SK-N-SH treated with all-trans-retinoic acid at 6 μM for 48 hours (cell line): Measurements from ENCODE around the gene TRMT1.

ENCODE experiments used
- ARNTL ChIP-seq: fragments of 450-650 bp; formaldehyde crosslinking; IDR thresholded peaks from 2 replicates; pipeline ENCODE4 v1.5.0; 2020; ENCODE audit warnings: low read depth, mild to moderate bottlenecking, moderate library complexity, borderline replicate concordance
- ESRRG ChIP-seq: fragments of 250-450 bp; sonication (Bioruptor Pico); IDR thresholded peaks from 2 replicates; pipeline ENCODE4 v1.6.1; 2021; ENCODE audit warnings: mild to moderate bottlenecking
- GLIS3 ChIP-seq: fragments of 250-450 bp; sonication (Bioruptor Pico); IDR thresholded peaks from 2 replicates; pipeline ENCODE4 v1.5.0; 2020; ENCODE audit warnings: mild to moderate bottlenecking, moderate library complexity
- RARB ChIP-seq: fragments of 250-450 bp; sonication (Bioruptor Pico); IDR thresholded peaks from 2 replicates; pipeline ENCODE4 v1.8.0; 2021; ENCODE audit warnings: mild to moderate bottlenecking, moderate library complexity
- SNAI2 ChIP-seq: fragments of 250-450 bp; sonication (Bioruptor Pico); IDR thresholded peaks from 2 replicates; pipeline ENCODE4 v1.5.0; 2020; ENCODE audit warnings: mild to moderate bottlenecking, moderate library complexity
- TCF4 ChIP-seq: fragments of 250-450 bp; sonication (Bioruptor Pico); IDR thresholded peaks from 2 replicates; pipeline ENCODE4 v1.8.0; 2021; ENCODE audit warnings: mild to moderate bottlenecking, moderate library complexity, borderline replicate concordance
- ZC3H10 ChIP-seq: fragments of 250-450 bp; sonication (Bioruptor Pico); IDR thresholded peaks from 2 replicates; pipeline ENCODE4 v1.5.1; 2021; ENCODE audit warnings: mild to moderate bottlenecking, moderate library complexity
- ZFP3 ChIP-seq: fragments of 250-450 bp; sonication (Bioruptor Pico); IDR thresholded peaks from 2 replicates; pipeline ENCODE4 v1.5.0; 2020; ENCODE audit warnings: mild to moderate bottlenecking, moderate library complexity
- ZFP30 ChIP-seq: fragments of 450-650 bp; formaldehyde crosslinking; IDR thresholded peaks from 2 replicates; pipeline ENCODE4 v1.5.0; 2022; ENCODE audit warnings: mild to moderate bottlenecking, moderate library complexity
- ZNF70 ChIP-seq: fragments of 450-650 bp; formaldehyde crosslinking; IDR thresholded peaks from 2 replicates; pipeline ENCODE4 v1.5.0; 2020; ENCODE audit warnings: mild to moderate bottlenecking, moderate library complexity
- ZNF8 ChIP-seq: fragments of 450-650 bp; formaldehyde crosslinking; IDR thresholded peaks from 2 replicates; pipeline ENCODE4 v1.5.0; 2020; ENCODE audit warnings: mild to moderate bottlenecking, moderate library complexity
- TF ChIP-seq, protein P1 (sequence below): fragments of 250-450 bp; sonication (Bioruptor Pico); IDR thresholded peaks from 2 replicates; pipeline ENCODE4 v1.5.1; 2020; ENCODE audit warnings: low read depth, mild to moderate bottlenecking, moderate library complexity
- TF ChIP-seq, protein P2 (sequence below): fragments of 250-450 bp; sonication (Bioruptor Pico); IDR thresholded peaks from 2 replicates; pipeline ENCODE4 v1.8.0; 2020; ENCODE audit warnings: mild to moderate bottlenecking, moderate library complexity, borderline replicate concordance
- TF ChIP-seq, protein P3 (sequence below): fragments of 250-450 bp; sonication (Bioruptor Pico); IDR thresholded peaks from 2 replicates; pipeline ENCODE4 v1.5.0; 2020; ENCODE audit warnings: mild to moderate bottlenecking, moderate library complexity

DNA sequence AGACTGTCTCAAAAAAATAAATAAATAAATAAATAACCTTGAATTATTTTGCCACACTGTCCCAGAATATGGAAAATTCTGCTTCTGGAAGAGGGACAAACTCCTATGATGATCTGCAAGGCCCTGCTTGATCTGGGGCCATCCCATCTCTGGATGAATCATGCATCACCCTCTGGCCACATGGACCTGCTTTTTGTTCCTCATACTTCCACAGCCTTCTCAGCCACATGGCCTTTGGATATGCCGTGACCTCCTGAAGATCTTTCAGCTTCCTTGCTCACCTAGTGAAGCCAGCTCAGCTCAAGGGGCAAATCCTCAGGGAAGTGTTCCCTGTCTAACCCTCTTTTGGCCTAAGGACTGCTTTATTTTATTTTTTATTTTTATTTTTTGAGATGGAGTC lies 44.0 kb upstream of the TRMT1 start:
- TF ChIP-seq ZC3H10 (CRISPR knock-in tag) = no peak
- no peak for TF ChIP-seq SNAI2 (CRISPR knock-in tag)
- no peak for TF ChIP-seq ZNF70 (CRISPR knock-in tag)
- TF ChIP-seq RARB (CRISPR knock-in tag) = no peak
- TF ChIP-seq, protein P1, sequence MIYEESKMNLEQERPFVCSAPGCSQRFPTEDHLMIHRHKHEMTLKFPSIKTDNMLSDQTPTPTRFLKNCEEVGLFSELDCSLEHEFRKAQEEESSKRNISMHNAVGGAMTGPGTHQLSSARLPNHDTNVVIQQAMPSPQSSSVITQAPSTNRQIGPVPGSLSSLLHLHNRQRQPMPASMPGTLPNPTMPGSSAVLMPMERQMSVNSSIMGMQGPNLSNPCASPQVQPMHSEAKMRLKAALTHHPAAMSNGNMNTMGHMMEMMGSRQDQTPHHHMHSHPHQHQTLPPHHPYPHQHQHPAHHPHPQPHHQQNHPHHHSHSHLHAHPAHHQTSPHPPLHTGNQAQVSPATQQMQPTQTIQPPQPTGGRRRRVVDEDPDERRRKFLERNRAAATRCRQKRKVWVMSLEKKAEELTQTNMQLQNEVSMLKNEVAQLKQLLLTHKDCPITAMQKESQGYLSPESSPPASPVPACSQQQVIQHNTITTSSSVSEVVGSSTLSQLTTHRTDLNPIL (CRISPR knock-in tag) = no peak
- TF ChIP-seq ZFP3 (CRISPR knock-in tag) = no peak
- no peak for TF ChIP-seq TCF4
- TF ChIP-seq ESRRG = no peak
- no peak for TF ChIP-seq ARNTL (CRISPR knock-in tag)
- TF ChIP-seq, protein P2, sequence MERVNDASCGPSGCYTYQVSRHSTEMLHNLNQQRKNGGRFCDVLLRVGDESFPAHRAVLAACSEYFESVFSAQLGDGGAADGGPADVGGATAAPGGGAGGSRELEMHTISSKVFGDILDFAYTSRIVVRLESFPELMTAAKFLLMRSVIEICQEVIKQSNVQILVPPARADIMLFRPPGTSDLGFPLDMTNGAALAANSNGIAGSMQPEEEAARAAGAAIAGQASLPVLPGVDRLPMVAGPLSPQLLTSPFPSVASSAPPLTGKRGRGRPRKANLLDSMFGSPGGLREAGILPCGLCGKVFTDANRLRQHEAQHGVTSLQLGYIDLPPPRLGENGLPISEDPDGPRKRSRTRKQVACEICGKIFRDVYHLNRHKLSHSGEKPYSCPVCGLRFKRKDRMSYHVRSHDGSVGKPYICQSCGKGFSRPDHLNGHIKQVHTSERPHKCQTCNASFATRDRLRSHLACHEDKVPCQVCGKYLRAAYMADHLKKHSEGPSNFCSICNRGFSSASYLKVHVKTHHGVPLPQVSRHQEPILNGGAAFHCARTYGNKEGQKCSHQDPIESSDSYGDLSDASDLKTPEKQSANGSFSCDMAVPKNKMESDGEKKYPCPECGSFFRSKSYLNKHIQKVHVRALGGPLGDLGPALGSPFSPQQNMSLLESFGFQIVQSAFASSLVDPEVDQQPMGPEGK (CRISPR knock-in tag) = no peak
- TF ChIP-seq, protein P3, sequence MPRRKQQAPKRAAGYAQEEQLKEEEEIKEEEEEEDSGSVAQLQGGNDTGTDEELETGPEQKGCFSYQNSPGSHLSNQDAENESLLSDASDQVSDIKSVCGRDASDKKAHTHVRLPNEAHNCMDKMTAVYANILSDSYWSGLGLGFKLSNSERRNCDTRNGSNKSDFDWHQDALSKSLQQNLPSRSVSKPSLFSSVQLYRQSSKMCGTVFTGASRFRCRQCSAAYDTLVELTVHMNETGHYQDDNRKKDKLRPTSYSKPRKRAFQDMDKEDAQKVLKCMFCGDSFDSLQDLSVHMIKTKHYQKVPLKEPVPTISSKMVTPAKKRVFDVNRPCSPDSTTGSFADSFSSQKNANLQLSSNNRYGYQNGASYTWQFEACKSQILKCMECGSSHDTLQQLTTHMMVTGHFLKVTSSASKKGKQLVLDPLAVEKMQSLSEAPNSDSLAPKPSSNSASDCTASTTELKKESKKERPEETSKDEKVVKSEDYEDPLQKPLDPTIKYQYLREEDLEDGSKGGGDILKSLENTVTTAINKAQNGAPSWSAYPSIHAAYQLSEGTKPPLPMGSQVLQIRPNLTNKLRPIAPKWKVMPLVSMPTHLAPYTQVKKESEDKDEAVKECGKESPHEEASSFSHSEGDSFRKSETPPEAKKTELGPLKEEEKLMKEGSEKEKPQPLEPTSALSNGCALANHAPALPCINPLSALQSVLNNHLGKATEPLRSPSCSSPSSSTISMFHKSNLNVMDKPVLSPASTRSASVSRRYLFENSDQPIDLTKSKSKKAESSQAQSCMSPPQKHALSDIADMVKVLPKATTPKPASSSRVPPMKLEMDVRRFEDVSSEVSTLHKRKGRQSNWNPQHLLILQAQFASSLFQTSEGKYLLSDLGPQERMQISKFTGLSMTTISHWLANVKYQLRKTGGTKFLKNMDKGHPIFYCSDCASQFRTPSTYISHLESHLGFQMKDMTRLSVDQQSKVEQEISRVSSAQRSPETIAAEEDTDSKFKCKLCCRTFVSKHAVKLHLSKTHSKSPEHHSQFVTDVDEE (CRISPR knock-in tag) = no peak
- TF ChIP-seq ZFP30 (CRISPR knock-in tag) = no peak
- TF ChIP-seq GLIS3 (CRISPR knock-in tag) = no peak
- no peak for TF ChIP-seq ZNF8
